HG02981 (cell line): ENCODE data around the gene PLCB1.

Experiments
- ATAC-seq: cut with Tn5 transposase; IDR thresholded peaks from one replicate; pipeline ENCODE4 v1.9.1; 2021; ENCODE audit warnings: mild to moderate bottlenecking, moderate library complexity; ENCODE audit not compliant: unreplicated experiment

The PLCB1 gene

DNA sequence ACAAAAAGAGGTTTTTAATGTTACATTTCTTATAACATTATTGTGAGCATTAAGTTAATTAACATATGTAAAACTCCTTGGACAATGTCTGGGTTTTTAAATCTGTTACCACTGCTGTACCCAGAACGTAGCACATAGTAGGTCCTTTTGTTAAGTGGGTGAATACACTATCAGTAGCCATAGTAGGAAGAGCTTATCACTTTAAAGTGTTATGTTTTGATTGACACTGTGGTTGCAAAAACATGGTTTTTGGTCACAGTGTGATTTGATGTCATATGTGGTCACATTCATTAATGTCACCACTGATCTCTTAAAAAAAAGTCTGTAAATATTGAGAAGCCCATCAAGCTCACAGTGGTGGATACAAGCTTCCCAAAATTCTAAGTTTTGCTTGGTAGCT lies 160.7 kb downstream of the PLCB1 start:
- no peak for ATAC-seq

DNA sequence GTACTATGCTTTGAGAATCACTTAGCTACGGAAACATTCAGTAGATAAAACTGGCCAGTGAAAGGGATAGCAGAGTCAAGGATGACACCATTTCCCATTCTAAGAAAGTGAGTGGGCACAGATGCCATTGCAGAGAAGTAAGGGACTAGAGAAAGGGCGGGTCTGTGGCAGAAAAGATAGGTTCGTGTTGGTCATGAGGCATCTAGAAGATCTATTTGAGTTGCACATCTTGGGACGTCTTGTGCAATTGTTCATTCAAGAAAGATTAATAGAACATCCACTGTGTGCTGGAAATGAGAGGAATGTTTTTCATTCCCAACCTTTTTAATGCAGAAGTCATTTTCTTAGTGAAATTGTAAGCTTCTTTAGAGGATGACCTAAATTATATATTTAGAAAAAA lies 161.7 kb downstream of the PLCB1 start:
- no peak for ATAC-seq

- ATAC-seq = no peak
Observed at GRCh38 chr20:8296536-8296935, 164.5 kb downstream of the PLCB1 start.

DNA sequence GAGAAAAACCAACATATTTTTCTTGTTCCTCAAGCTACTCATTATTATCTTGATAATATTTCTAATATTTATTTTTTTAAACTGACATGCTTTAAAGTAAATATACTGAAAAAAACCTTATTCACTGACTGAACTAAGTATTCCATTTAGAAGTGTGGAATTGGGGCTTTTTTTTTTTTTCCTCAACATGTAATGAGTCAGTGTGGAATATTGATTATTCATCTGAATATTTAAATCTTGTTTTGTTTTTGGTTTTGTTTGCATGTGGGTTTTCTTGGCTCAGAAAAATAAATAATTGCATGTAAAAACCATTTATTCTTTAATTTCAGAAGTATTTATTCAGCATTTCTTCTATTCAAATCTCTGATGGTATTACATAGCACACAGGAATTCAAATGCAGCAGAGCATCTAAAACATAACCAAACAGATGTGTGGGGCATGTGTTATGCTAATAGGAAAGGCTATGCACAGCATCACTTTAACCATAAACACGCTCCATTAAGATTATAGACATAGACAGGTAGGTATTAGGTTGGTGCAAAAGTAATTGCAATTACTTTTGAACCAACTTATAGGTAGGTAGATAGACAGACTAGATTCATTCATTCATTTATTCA lies 166.5 kb downstream of the PLCB1 start:
- no peak for ATAC-seq

DNA sequence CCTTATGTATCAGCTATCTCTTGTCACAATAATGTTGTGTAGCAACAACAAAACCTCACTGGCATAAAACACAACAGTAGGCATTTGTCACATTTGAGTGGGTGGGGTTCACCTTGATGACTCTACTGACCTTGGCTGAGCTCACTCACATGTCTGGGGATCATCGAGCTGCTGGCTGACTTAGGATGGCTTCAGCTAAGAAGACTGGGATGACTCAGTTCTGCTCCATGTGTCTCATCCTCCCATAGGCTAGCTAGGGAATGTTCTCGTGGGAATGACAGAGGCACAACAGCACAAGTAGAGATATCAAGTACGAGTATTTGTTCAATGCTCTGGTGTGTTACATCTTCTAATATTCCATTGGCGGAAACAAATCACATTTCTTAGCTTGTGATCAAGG lies 167.9 kb downstream of the PLCB1 start:
- ATAC-seq = no peak

GRCh38 chr20:8301655-8302054 lies 169.6 kb downstream of the PLCB1 start:
- no peak for ATAC-seq

DNA sequence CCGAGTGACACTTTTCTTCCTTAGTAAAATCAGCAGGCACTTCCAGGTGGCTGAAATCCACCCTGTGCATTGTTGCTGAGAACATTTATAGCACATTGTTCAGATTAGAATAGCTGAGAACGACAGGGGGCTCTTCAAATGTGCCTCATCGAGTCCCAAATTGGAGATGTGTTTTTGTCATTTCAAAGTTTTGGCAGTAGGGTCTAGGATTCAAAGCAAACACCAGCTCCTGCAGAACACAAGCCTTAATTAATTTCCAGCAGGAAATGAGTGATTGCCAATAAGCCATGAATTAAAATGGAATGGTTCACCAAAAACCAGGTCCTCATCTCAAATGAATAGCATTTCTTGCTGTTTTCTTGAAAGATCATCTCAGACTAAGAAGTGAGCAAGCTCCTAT lies 171.6 kb downstream of the PLCB1 start:
- ATAC-seq = no peak

- no peak for ATAC-seq
Observed at GRCh38 chr20:8304124-8304816, 172.2 kb downstream of the PLCB1 start.

DNA sequence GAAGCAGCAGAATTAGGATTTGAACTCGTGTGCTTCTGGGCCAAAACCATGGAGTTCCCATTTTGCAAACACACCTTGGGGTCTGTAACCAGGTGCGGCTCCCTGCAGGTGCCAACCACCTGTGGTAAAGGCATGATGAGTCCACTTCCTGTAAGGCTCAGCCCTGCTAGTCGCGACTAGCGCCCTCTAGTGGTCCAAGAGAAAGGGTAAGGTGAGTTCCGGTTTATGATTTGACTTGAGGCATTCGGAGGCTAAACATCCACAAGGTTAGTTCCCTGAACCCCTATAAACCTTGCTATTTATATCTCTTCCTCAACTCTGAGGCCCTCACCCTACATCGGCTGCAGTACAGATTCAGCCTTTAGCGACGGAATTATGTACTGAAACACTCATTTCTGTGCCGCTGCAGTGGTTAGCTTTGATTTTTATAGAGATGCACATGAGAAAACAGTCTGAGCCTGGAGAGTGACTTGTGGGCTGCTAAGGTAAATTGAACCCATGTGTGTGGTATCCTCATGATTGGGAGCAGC lies 173.4 kb downstream of the PLCB1 start:
- ATAC-seq = peak; percentile 94

DNA sequence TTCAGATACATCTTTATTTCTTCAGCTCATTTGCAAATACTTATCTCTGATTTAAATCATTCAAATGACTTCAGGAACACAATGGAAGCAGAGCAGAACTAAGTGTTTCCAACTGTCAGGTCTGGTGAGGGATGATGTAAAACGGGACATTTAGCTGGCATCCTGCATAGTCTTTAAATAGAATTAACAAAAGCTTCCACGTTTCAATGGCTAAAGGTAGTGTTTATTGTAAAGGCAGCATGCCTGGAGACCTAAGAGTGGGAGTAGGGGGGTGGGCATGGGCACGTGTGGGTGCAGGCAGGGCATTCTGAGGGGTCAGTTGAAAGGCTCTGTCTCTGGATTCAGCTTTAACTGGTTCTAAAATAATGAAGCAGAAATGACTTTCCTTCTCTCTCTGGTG lies 174.9 kb downstream of the PLCB1 start:
- no peak for ATAC-seq

- ATAC-seq = no peak
Observed at GRCh38 chr20:8309634-8310033, 177.6 kb downstream of the PLCB1 start.

- no peak for ATAC-seq
Observed at GRCh38 chr20:8310618-8311017, 178.6 kb downstream of the PLCB1 start.

DNA sequence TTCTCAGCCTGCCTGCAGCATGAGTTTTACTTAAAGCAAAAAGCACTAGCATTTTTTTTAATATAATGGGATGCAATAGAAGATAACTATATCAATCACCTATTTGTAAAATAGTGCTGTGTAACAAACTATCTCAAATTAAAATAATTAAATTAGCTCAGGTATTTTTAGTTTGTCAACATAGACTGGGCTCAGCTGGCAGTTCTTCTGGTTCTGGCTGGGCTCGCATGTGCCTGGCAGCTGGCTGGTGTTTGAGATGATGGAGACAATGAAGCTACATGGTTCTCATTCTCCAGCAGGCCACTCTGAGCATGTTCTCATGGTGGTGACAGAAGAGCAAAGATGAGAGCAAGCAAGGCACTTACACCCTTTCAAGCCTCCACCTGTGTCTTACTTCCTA lies 181.0 kb downstream of the PLCB1 start:
- ATAC-seq = no peak

- ATAC-seq = no peak
Observed at GRCh38 chr20:8315639-8316573, 183.8 kb downstream of the PLCB1 start.

- ATAC-seq = no peak
Observed at GRCh38 chr20:8317448-8317847, 185.4 kb downstream of the PLCB1 start.

GRCh38 chr20:8318965-8319625 lies 187.0 kb downstream of the PLCB1 start:
- no peak for ATAC-seq

DNA sequence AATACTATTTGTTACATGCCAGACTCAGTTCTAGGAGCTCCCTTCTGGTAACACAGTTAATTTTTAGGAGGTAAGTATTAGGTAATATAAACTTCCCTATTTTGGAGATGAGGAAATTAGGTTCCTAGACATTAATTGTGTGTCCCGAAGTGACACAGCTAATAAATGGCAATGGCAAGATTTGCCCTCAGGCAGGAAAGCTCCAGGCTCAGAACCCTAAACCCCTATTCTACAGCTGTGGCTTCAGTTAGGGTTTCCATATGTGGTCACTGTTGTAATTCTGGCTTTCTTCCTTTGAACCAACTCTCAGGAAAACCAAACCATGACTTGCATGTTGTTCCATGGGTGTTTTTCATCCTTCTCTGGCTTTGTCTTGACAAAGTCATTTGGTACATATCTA lies 188.2 kb downstream of the PLCB1 start:
- ATAC-seq = no peak

DNA sequence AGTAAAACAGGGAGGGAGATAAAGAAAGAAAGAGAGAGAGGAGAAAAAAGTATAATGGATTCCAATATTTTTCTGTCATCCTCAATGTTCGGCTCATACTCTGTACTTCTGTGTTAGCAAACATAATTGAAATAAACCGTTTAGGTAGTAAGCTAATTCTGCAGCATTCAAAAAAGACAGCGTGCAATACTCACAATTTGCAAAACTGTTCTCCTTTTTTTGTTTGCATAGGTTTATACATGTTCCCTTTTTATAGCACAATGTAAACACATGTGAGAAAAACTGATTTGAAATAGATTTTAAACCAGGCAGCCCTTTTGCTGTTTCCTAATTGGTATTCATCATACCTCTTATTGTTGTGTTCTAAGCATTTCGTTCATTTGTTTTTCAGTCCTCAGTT lies 188.9 kb downstream of the PLCB1 start:
- ATAC-seq = no peak

GRCh38 chr20:8322662-8323217 lies 190.7 kb downstream of the PLCB1 start:
- no peak for ATAC-seq

DNA sequence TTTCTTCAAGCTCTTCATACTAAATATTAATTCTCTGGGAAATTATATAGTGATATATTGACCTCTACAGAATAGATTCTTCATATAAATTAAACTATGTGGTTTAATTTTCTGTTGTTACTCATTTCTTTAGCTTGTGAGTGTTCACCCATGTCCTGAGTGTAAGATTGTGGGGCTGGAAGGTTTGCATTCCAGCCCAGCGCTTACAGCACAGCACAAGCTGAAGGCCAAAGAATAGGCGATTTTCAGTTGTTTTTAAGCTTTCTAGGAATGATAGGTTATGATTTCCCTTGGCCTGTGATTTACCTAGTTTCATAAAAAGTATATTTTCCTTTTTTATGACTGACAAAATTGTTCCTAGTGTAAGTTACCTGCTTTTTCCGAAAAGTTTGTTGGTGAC lies 194.1 kb downstream of the PLCB1 start:
- ATAC-seq = no peak

DNA sequence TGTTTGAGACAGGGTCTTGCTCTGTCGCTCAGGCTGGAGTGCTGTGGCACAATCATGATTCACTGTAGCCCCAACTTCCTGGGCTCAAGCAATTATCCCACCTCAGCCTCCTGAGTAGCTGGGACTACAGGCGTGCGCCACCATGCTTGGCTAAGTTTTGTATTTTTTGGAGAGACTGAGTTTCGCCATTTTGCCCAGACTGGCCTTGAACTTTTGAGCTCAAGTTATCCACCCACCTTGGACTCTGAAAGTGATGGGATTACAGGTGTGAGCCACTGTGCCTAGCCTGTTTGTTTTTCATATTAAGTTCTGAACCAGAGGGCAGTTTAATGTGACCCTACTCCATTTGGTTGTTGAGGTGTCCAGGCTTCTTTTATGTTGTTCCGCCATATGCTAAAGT lies 194.8 kb downstream of the PLCB1 start:
- ATAC-seq = no peak
